Eye (tissue), 1 donor: ENCODE results near the gene AIG1.

Experiments
- DNase-seq: peaks from one replicate; pipeline ENCODE4 v3.0.0-alpha.2; 2015

Gene AIG1

DNA sequence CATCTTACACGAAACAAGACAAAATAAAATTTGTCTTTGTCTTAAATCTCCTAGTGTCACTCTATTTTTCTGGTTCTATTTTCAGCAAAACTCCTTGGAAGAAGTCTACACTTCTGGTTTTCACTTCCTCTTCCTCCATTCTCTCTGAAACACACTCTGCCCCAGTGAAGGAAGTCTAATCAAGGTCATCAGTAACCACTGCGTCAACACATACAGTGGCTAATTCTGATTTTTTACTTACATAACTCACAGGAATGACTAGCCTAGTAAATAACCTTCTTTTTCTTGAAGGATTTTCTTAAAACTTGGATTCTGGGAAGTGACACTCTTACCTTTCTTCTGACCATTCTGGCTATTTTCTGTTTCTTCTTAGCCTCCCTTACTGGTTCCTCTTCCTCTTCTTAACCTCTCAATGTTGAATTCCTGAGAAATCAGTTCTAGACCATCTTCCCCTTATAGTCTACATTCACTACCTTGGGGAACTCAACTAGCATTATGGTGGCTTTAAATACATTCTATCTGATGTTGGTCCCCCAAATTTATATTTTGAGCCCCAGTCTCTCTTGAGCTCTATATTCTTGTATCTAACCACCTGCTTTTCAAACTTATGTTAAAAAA lies 37.5 kb downstream of the AIG1 start:
- no peak for DNase-seq

- no peak for DNase-seq
Observed at GRCh38 chr6:143099647-143100046, 39.0 kb downstream of the AIG1 start.

- no peak for DNase-seq
Observed at GRCh38 chr6:143100429-143100828, 39.7 kb downstream of the AIG1 start.

DNA sequence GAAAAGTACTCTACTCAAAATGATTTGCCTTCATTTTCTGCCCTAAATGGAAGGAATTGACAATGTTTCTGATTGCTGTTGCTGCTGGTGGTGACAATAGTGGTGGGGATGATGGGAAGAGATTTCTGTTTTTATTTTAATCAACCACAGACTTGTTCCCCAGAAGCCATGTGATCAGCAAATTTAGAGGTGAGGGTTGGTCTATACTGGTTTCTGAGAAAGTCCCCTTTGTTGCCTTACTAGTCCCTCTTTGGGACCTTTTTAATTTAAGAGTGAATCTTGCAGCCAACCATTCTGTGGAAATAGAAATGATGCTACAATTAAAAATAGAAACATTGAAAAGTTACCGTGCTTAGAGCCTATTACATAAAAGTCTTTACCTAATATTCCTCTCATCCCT lies 43.2 kb downstream of the AIG1 start:
- no peak for DNase-seq

GRCh38 chr6:143107440-143107839 lies 46.8 kb downstream of the AIG1 start:
- no peak for DNase-seq

DNA sequence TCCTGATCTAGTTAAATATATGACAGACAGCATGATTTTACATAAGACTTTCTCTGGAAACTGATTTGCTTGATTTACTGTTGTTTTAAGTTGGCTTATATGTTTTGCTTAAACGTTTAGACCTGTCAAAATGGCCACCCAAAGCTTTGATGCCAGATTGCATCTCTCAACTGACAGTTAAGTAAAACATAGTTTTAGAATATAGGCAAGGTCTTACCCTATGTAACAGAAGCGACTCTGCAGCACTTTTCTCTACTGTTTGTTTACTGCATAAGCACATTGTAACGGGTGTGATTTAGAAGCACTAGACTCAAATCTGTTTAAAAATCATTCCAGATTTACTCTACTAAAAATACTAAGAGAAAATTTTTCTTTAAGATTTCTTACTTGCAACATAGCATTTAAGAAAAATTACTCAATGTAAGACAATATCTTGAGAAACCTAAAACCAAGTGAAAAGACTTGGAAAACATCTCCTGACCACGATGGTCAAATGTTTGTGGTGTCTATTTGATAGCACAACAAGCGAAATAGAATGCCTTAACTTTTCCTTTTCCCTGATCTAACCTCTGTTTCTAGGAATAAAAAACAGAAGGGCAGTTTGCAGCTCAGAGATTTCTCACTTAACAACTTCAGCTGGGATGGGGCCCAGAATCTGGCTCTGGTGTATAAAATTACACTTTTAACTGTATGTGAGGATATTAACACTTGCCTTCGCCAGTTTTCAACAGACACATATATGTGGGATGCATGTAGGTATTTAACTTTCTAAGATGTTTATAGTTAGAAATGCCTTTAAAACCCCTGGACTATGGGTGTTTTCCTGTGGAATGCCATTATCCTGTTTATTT lies 47.4 kb downstream of the AIG1 start:
- DNase-seq: no peak

- no peak for DNase-seq
Observed at GRCh38 chr6:143109196-143109595, 48.5 kb downstream of the AIG1 start.

DNA sequence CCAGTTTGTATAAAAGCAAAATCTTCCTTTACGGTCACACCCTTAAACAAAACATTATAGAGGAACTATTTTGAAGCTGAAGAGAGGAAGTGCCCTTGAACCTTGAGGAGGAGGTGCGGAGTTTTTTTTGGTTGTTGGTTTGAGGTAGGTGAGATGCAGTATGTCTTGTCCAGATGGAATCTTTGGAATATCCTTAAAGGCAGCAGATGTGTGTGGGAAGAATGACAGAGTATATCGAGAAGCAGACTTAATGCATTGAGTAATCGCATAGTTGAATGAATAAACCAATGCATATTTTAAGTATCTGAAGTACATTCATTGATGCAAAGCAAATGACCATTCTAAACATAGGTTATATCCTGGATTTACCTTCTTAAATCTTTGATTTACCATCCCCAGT lies 49.9 kb downstream of the AIG1 start:
- DNase-seq: no peak

GRCh38 chr6:143110996-143111395 lies 50.3 kb downstream of the AIG1 start:
- no peak for DNase-seq

DNA sequence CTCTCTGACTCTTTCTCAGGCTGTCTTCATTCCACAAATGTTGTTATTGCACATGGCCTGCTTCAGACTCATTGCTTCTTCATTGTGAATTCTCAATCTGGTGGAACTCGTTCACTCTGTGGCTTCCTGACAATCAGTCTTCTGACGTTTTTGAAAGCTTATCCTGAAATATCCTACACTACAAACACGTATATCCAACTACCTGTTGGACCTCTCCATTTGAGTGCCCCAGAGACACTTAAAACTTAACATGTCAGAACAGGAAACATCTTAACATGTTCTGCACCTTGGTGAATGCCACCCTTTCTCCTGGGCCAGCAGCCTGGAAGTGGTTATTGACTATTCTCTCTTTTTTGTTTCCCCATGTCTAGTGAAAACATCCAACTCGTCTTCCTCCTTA lies 50.8 kb downstream of the AIG1 start:
- DNase-seq: no peak

GRCh38 chr6:143112084-143112768 lies 51.5 kb downstream of the AIG1 start:
- DNase-seq: no peak

DNA sequence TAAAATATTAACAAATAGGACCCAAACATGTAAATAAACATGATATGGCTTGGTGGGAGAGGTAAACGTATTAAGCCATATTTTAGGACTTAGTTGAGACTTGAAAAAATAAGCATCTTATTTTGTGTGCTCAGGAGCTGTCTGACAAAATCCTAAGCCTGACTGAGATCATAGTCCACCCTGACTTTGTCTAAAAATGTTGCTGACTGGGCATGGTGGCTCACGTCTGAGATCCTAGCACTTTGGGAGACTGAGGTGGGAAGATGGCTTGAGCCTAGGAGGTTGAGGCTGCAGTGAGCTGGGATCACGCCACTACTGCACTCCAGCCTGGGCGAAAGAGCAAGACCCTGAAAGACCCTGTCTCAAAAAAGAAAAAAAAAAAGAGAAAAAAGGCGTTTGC lies 52.1 kb downstream of the AIG1 start:
- DNase-seq: no peak

DNA sequence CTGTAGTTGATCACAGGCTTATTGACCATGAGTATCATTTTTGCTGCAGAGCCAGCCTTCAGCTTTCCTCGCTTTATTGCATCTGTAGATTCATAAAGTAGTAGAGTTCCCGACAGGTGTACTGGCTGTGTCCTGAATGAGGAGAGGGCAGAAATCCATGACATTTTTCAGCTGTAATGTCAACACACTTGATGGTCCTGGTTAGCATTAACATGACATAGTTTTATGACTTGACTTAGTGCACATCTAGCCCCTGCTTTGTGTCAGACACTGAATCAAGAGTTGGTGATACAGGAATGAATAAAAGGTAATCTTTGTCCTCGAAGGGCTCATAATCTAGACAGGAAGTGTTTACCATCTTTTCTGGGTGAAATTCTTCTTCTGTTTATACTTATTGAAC lies 55.0 kb downstream of the AIG1 start:
- no peak for DNase-seq

DNA sequence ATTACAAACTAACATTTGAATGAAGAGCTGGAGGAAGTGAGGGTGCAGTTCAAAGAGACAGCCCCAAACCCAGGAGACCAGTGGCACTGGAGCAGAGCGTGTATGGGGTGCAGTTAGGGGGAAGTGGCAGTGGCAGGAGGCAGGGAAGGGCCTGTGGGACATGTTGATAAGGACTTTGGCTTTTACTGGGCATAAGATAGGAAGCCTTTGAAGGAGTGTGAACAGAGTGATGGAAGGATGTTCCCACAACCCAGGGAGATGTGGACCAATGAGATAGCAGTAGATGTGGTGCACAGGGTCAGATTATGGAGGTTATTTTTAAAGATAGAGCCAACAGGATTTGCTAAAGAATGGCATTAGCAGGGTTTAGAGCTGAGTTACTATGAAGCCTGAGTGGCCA lies 56.4 kb downstream of the AIG1 start:
- DNase-seq: no peak

DNA sequence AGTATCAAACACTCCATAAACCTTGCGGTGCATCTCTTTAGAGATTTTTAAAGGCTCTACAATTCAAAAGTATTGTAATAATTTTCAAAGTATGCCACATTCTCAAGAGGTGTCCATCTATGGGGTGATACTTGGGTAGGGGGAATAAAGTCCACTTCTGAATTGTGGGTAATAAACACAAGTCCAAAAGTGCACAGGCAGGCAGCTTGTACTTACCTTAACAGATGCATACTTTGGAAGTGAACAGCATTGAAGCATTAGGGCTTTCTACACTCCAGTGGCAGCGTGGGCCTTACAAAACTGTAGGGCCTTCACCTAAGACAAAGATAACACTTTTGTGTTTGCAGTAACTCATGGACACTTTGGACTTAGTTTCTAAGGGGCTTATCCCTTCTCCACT lies 58.6 kb downstream of the AIG1 start:
- no peak for DNase-seq

- DNase-seq: no peak
Observed at GRCh38 chr6:143123081-143123480, 62.4 kb downstream of the AIG1 start.

DNA sequence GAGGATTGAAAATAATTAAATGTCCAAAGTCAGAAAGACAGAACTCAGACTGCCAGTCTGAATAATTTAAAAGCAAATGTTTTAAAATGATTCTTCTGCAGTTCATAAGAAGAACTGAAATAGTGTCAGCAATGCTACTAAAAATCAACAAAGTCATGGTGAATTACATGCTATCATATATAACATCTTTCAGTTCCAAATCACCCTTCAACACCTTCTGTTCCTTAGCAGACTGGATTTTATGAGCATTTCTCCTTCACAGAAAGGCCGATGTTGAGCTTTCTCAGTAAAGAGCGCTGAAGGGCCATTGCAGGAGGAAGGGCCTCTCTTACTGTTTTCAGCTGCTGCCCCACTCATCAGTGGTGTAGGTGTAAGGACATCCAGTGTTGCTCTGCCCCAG lies 63.3 kb downstream of the AIG1 start:
- no peak for DNase-seq

DNA sequence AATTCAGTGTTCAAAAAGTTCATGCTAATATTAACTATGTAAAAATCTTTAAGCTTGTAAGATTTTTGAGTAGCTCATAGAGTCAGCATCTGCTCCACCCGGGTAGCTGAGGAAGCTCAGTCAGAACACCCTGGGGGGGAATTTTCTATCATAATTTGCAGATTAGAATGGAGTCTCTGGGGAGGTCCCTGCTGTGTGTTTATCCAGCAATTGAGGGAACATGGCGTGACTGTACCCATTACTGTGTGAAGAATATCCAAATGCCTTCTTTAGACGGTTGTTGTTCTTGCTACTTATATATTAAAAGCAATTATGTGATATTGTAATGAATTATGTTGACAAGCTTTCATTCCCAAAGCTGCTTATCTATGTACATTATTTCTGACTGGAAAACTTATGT lies 64.8 kb downstream of the AIG1 start:
- DNase-seq: no peak

DNA sequence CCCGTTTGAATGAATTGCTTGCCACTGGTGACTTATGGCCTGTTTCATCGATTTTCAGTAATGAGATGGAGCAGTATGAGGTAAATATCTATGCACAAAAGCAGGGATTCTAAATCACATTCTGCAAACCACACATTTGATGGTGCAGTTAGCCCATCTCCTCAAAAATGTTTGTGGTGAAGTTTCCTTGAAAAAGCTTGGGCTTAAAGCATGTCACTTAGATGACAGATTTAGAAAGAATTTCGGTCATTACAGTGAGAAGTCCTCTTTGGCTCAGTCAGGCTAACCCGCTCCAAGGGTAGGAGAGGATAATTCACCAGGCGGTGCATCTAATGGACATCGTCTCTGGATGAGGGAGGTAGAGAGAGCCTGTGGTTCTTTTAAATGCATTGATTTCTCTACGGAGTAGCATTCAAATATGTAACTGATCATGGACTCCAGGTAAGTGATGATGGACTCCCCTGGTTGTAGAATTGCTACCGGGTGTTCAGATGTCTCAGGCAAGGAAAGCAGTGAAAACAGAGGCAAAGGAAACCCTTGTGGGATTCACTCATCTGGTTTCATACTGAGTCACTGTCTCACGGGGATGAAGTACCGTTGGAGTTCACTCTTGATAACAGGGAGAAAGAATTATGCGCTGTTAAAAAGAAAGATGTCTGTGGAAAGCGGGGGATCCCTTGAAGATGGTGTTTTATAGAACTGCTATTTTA lies 65.3 kb downstream of the AIG1 start:
- DNase-seq: no peak

DNA sequence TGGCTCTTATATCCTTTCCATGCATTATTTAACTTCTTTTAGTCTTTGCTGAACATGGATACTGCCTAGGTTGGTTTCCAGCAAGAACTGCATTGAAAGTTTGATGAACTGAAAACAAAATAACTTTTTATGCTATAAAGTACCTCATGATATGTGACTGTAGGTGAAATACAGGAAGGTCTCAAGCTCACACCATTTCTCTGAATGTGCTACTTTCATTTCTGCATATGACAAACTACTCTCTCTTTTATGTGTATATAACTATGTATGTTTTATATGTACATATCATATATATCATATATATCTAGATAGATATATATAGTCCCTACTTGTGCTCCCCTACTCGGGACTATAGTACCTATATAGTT lies 65.9 kb downstream of the AIG1 start:
- no peak for DNase-seq

- DNase-seq: peak; percentile 21
Observed at GRCh38 chr6:143127941-143128680, 67.4 kb downstream of the AIG1 start.

DNA sequence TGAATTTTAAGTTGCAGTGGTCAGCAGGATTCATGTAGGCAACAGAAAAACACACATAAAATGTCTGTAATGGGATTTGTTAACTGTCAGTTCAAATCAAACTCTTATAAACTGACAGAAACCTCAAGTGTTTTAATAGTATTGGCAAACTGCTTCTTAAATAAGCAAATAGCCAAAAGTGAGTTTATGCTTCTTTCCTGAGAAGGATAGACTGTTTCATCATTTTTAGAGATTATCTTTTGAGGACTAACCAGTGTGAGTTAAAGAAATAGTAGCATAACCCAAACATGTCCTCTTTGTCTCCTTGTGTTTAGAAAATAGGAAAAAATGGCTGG lies 68.0 kb downstream of the AIG1 start:
- no peak for DNase-seq

- DNase-seq: no peak
Observed at GRCh38 chr6:143130928-143131327, 70.2 kb downstream of the AIG1 start.
